ENCODE measurements around the gene TPRX1.
"Not testable (repeated sequence)": the region's sequence is repeated elsewhere in the genome, so short reads cannot be mapped to it uniquely, and the experiment has no call there.

Gene TPRX1

DNA sequence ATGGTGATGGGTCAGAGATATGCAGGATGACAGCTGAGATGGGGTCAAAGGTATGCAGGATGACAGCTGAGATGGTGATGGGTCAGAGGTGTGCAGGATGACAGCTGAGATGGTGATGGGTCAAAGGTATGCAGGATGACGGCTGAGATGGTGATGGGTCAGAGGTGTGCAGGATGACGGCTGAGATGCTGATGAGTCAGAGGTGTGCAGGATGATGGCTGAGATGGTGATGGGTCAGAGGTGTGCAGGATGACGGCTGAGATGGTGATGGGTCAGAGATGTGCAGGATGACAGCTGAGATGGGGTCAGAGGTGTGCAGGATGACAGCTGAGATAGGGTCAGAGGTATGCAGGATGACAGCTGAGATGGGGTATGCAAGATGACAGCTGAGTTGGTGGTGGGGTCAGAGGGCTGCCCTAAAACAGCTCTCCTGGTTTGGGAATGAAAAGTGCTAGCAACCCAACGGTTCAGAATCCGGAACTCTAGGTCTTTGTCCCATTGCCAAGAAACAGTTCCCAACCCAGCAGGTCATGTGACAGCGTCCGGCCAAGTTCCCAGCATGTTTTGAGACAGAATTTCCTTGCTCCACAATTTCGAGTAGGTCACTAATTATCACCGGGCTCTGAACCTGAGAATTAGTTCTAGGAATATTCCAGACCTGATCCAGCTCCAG is 22.6 kb downstream of the TPRX1 start:
- DNase-seq (ENCODE audit: low read depth, low spot score), result no peak
- TF ChIP-seq, protein P1, sequence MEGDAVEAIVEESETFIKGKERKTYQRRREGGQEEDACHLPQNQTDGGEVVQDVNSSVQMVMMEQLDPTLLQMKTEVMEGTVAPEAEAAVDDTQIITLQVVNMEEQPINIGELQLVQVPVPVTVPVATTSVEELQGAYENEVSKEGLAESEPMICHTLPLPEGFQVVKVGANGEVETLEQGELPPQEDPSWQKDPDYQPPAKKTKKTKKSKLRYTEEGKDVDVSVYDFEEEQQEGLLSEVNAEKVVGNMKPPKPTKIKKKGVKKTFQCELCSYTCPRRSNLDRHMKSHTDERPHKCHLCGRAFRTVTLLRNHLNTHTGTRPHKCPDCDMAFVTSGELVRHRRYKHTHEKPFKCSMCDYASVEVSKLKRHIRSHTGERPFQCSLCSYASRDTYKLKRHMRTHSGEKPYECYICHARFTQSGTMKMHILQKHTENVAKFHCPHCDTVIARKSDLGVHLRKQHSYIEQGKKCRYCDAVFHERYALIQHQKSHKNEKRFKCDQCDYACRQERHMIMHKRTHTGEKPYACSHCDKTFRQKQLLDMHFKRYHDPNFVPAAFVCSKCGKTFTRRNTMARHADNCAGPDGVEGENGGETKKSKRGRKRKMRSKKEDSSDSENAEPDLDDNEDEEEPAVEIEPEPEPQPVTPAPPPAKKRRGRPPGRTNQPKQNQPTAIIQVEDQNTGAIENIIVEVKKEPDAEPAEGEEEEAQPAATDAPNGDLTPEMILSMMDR (IDR thresholded peaks at IDR 0.05; ENCODE audit: insufficient read depth, low read length, missing control alignments), result no peak
- ChIA-PET CTCF (interaction anchor here (0.6 to 9.6 kb wide), 9 partner anchors 9 to 82 kb away, joined by 3 to 63 read pairs (median 6); no protein-coding TSS in a partner anchor), POLR2A (no interaction called here)
- no peak overlapping the region for H3K4me3 ChIP-seq (ENCODE audit: low read depth, low read length)

DNA sequence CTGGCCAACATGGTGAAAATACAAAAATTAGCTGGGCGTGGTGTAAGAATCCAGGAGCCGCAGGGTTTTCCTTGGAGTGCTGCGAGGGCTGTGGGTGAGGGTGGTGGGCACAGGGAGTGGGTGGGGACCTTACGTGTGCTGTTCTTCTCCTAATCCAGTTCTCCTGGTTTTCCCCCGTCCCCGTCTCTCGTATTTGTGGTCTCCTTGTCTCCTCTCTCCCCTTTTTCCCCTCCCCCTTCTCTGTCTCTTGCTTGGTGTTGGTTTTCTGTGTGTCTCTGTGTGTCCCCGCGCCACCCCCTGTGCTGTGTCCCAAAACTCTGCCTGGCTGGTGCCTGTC is 24.2 kb downstream of the TPRX1 start:
- DNase-seq (ENCODE audit: low read depth, low spot score), result no peak
- CTCF ChIA-PET, result interaction anchor here (0.9 to 9.6 kb wide), 5 partner anchors 10 to 73 kb away, joined by 3 to 63 read pairs (median 10); no protein-coding TSS in a partner anchor
- H3K4me3 ChIP-seq (ENCODE audit: low read depth, low read length), result peak overlapping the region; percentile 96
- POLR2A ChIA-PET, result interaction anchor here (0.9 to 1.1 kb wide), 2 partner anchors 9 to 14 kb away, joined by 3 to 4 read pairs; no protein-coding TSS in a partner anchor
- TF ChIP-seq, protein P1 (IDR thresholded peaks at IDR 0.05; ENCODE audit: insufficient read depth, low read length, missing control alignments), result no peak

DNA sequence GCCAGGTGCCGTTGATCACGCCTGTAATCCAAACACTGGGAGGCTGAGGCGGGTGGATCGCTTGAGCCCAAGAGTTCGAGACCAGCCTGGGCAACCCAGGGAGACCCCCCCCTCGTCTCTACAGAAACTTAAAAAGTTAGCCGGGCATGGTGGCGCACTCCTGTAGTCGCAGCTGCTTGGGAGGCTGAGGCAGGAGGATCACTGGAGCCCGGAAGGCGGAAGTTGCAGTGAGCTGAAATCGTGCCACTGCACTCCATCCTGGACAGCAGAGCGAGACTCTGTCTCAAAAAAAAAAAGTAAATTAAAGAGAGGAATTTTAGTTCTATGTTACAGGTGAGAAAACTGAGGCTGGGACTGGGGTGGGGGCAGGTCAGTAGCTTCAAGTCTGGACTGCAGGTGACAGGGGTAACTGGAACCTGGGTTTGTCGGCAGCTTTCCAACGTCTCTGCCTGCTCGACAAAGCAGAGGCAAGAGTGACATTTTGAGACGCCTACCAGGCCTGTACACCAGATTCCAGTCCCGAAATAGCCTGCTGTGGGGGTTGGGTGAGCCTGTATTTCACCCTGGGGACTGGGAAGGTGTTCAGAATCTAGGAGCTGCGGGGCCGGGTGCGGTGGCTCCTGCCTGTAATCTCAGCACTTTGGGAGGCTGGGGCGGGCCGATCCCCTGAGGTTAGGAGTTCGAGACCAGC is 24.7 kb downstream of the TPRX1 start:
- CTCF ChIA-PET, result interaction anchor here (0.9 to 9.6 kb wide), 5 partner anchors 11 to 72 kb away, joined by 3 to 63 read pairs (median 10); no protein-coding TSS in a partner anchor
- POLR2A ChIA-PET, result interaction anchor here (0.9 to 1.1 kb wide), 2 partner anchors 10 to 14 kb away, joined by 3 to 4 read pairs; no protein-coding TSS in a partner anchor
- no peak for DNase-seq (ENCODE audit: low read depth, low spot score)
- TF ChIP-seq, protein P1 (IDR thresholded peaks at IDR 0.05; ENCODE audit: insufficient read depth, low read length, missing control alignments), result no peak
- H3K4me3 ChIP-seq (ENCODE audit: low read depth, low read length), result peak overlapping the region; percentile 96

DNA sequence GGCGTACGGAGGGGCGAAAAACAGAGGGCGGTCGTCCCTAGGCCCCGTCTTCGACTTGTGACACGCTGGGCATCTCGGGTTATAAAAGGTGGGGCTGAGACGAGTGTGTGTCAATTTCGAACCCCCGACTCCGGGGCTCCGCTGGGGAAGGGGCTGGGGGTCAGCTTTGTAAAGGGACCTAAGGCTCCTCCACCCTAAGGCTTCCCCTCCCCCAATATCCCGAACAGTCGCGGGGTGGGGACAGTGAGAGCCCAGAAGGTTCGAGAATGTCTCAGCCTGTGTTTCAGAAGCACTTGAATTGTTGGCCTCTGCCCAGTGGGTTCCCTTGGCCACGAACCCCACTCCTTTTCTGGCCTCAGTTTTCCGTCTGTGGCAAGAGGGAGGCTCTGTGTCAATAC is 25.4 kb downstream of the TPRX1 start:
- H3K4me3 ChIP-seq (ENCODE audit: low read depth, low read length), result peak overlapping the region; percentile 96
- ChIA-PET CTCF (interaction anchor here (0.9 to 9.6 kb wide), 3 partner anchors 11 to 71 kb away, joined by 3 to 63 read pairs (median 4); no protein-coding TSS in a partner anchor), POLR2A (no interaction called here)
- TF ChIP-seq, protein P1 (IDR thresholded peaks at IDR 0.05; ENCODE audit: insufficient read depth, low read length, missing control alignments), result no peak
- DNase-seq (ENCODE audit: low read depth, low spot score), result no peak

DNA sequence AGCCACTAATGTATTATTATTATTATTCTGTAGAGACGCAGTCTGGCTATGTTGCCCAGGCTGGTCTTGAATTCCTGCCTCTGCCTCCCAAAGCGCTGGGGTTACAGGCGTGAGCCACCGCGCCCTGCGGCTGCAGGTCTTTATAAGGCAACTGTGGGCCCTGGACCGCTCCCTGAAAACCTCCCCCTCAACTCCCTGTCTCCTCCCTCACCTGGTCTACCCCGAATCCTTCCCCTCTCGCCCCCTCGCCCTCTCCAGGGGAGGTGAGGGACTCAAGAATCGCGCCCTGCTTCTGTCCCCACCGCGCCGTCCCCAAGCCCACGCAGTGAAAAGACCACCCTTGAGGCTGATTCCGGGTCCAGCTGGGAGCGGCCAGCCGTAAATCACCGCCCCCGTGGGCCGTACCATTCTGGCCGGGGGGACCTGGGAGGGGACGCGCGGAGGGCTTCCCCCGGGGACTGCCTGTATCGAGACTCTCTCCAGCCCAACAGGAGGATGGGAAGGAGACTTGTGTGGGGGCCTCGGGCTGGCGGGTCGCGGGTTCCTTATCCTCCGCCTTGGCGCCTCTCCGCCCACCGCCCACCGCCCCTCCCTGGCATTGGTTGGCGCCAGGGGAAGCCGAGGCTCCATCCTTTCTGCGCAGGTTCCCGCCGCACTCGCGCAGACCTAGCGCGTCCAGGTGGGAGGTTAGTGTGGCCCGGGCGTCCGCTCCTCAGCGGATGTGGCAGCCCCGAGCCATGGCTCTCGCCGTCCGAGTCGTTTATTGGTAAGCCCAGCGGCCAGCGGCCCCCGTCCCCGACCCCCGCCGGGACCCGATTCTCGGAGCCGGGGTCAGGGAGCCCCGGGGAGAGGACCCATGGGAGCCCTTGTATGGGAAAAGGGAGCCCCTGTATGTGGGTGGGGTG is 26.1 kb downstream of the TPRX1 start, which contains the start of gene SELENOW:
Gene SELENOW (plus strand): TSS at position 655 of the 905 bp plus-strand sequence. CDS start 83 bp downstream, at position 738.
- TF ChIP-seq, protein P1 (IDR thresholded peaks at IDR 0.05; ENCODE audit: insufficient read depth, low read length, missing control alignments), result no peak
- CTCF ChIA-PET, result interaction anchor here (0.9 to 9.6 kb wide), 3 partner anchors 11 to 12 kb away, joined by 3 to 63 read pairs (median 12); no protein-coding TSS in a partner anchor
- no peak for DNase-seq (ENCODE audit: low read depth, low spot score)
- peak within 1 kb of the TSS; percentile 96 for H3K4me3 ChIP-seq (ENCODE audit: low read depth, low read length)
- POLR2A ChIA-PET, result interaction anchor here (0.6 to 1.0 kb wide), 3 partner anchors 13 to 337 kb away, joined by 3 to 4 read pairs (median 3); no protein-coding TSS in a partner anchor

DNA sequence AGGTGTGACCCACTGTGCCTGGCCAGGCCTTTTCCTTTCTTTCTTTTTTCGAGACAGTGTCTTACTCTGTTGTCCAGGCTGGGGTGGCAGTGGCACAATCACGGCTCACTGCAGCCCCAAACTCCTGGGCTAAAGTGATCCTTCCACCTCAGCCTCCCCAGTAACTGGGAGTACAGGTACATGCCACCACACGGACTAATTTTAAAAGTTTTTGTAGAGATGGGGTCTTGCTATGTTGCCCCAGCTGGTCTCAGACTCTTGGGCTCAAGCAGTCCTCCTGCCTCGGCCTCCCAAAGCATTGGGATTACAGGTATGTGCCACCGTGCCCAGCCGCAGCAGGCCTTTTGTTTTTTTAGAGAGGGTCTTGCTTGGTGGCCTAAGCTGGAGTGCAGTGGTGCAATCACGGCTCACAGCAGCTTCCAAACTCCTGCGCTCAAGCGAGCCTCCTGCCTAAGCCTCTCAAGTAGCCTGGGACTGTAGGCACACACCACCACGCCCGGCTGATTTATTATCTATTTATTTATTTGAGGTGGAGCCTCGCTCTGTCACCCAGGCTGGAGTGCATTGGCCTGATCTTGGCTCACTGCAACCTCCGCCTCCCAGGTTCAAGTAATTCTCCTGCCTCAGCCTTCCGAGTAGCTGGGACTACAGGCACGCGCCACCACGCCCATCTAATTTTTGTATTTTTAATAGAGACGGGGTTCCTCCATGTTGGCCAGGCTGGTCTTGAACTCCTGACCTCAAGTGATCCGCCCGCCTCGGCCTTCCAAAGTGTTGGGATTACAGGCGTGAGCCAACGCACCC is 26.9 kb downstream of the TPRX1 start:
- DNase-seq (ENCODE audit: low read depth, low spot score), result not testable (repeated sequence)
- ChIA-PET POLR2A (interaction anchor here (0.6 to 1.0 kb wide), 3 partner anchors 12 to 337 kb away, joined by 3 to 4 read pairs (median 3); no protein-coding TSS in a partner anchor), CTCF (interaction anchor here (2.8 to 9.6 kb wide), 2 partner anchors 11 to 13 kb away, joined by 12 to 63 read pairs; no protein-coding TSS in a partner anchor)
- peak overlapping the region; percentile 96 for H3K4me3 ChIP-seq (ENCODE audit: low read depth, low read length)

All from AG04449 (cell line).